Measurements from ENCODE around the gene CTSC.

DNA sequence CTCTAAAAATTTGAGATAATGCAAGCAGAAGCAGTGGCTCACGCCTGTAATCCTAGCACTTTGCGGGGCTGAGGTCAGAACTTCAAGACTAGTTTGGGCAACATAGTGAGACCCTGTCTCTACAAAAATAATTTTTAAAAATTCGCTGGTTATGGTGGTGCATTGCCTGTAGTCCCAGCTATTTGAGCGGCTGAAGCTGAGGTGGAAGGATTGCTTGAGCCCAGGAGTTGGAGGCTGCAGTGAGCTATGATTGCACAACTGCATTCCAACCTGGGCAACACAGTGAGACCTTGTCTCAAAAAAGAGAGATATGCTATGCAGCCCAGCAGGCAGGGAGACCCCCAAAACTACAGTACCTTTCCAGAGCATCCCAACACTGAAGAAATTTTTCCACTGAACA lies 2.3 kb downstream of the CTSC start:
- no peak for TF ChIP-seq POLR2AphosphoS5 (IDR thresholded peaks at IDR 0.05)
- TF ChIP-seq, protein P1, sequence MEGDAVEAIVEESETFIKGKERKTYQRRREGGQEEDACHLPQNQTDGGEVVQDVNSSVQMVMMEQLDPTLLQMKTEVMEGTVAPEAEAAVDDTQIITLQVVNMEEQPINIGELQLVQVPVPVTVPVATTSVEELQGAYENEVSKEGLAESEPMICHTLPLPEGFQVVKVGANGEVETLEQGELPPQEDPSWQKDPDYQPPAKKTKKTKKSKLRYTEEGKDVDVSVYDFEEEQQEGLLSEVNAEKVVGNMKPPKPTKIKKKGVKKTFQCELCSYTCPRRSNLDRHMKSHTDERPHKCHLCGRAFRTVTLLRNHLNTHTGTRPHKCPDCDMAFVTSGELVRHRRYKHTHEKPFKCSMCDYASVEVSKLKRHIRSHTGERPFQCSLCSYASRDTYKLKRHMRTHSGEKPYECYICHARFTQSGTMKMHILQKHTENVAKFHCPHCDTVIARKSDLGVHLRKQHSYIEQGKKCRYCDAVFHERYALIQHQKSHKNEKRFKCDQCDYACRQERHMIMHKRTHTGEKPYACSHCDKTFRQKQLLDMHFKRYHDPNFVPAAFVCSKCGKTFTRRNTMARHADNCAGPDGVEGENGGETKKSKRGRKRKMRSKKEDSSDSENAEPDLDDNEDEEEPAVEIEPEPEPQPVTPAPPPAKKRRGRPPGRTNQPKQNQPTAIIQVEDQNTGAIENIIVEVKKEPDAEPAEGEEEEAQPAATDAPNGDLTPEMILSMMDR (IDR thresholded peaks at IDR 0.05) = no peak
- no peak for TF ChIP-seq EP300 (IDR thresholded peaks at IDR 0.05)
